ENCODE measurements around the gene EIF4G1. TPM values are rescaled to one million over a fixed set of nuclear protein-coding genes. Genes with fewer than 3 reads are reported as not detected.

Gene EIF4G1
- total and polyA plus RNA-seq, 10 of the 15 experiments (the other 5 are each of a cell fraction or from before 2014, with no cell fraction given): 5.7 to 462 (median 237) TPM

GRCh38 chr3:184314363-184314699, at the start of gene EIF4G1 (continued):
- TF ChIP-seq, protein P1, sequence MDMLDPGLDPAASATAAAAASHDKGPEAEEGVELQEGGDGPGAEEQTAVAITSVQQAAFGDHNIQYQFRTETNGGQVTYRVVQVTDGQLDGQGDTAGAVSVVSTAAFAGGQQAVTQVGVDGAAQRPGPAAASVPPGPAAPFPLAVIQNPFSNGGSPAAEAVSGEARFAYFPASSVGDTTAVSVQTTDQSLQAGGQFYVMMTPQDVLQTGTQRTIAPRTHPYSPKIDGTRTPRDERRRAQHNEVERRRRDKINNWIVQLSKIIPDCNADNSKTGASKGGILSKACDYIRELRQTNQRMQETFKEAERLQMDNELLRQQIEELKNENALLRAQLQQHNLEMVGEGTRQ (IDR thresholded peaks at IDR 0.05; ENCODE audit: borderline replicate concordance, low read depth, low read length): peak; percentile 98
- TF ChIP-seq STAT1 (conservative IDR thresholded peaks at IDR 0.05): no peak
- TF ChIP-seq BRCA1 (IDR thresholded peaks at IDR 0.05; ENCODE audit: low read depth, low read length): no peak
- TF ChIP-seq RB1 (IDR thresholded peaks at IDR 0.05; ENCODE audit: borderline replicate concordance): no peak
- no peak for TF ChIP-seq NR2F1 (conservative IDR thresholded peaks at IDR 0.05)
- no peak for TF ChIP-seq PML (IDR thresholded peaks at IDR 0.05; ENCODE audit: low read length)
- no peak for TF ChIP-seq FOXM1 (IDR thresholded peaks at IDR 0.05; ENCODE audit: low read depth, low read length)
- TF ChIP-seq RFX5 (IDR thresholded peaks at IDR 0.05; ENCODE audit: low read depth, low read length): no peak
- peak; percentile 60; the same call in 1 of the 2 replicates for TF ChIP-seq IKZF1 (conservative IDR thresholded peaks at IDR 0.05)
- TF ChIP-seq, protein P2, sequence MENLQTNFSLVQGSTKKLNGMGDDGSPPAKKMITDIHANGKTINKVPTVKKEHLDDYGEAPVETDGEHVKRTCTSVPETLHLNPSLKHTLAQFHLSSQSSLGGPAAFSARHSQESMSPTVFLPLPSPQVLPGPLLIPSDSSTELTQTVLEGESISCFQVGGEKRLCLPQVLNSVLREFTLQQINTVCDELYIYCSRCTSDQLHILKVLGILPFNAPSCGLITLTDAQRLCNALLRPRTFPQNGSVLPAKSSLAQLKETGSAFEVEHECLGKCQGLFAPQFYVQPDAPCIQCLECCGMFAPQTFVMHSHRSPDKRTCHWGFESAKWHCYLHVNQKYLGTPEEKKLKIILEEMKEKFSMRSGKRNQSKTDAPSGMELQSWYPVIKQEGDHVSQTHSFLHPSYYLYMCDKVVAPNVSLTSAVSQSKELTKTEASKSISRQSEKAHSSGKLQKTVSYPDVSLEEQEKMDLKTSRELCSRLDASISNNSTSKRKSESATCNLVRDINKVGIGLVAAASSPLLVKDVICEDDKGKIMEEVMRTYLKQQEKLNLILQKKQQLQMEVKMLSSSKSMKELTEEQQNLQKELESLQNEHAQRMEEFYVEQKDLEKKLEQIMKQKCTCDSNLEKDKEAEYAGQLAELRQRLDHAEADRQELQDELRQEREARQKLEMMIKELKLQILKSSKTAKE (IDR thresholded peaks at IDR 0.05; ENCODE audit: low read depth, poor library complexity, severe bottlenecking): no peak
- TF ChIP-seq RAD51 (IDR thresholded peaks at IDR 0.05): peak; percentile 97
- no peak for TF ChIP-seq FOXK2 (IDR thresholded peaks at IDR 0.05)
- peak; percentile 58 for TF ChIP-seq SP1 (IDR thresholded peaks at IDR 0.05; ENCODE audit: low read depth, low read length)
- TF ChIP-seq MTA2 (IDR thresholded peaks at IDR 0.05; ENCODE audit: low read depth): no peak
- peak; percentile 58; the same call in 1 of the 3 replicates for TF ChIP-seq POU2F2 (IDR thresholded peaks at IDR 0.05; ENCODE audit: borderline replicate concordance, low read depth, low read length)
- TF ChIP-seq ZNF274 (IDR thresholded peaks at IDR 0.05; ENCODE audit: insufficient read depth, insufficient read length): no peak
- no peak for TF ChIP-seq HDAC6 (IDR thresholded peaks at IDR 0.05; ENCODE audit: unreplicated experiment)
- peak; percentile 98 for TF ChIP-seq USF1 (IDR thresholded peaks at IDR 0.05; ENCODE audit: borderline replicate concordance, extremely low read length, insufficient read depth, low read depth, low read length)
- TF ChIP-seq E2F4 (IDR thresholded peaks at IDR 0.05; ENCODE audit: low read depth, low read length): no peak
- TF ChIP-seq NR2C1 (IDR thresholded peaks at IDR 0.05): no peak
- no peak for TF ChIP-seq SUZ12 (IDR thresholded peaks at IDR 0.05; ENCODE audit: unreplicated experiment)
- TF ChIP-seq STAT3 (IDR thresholded peaks at IDR 0.05; ENCODE audit: low read depth, low read length): no peak
- TF ChIP-seq ZNF592 (IDR thresholded peaks at IDR 0.05): no peak
- TF ChIP-seq TBL1XR1 (IDR thresholded peaks at IDR 0.05; ENCODE audit: low read depth, low read length): no peak
- TF ChIP-seq MEF2A (IDR thresholded peaks at IDR 0.05; ENCODE audit: insufficient read depth, low read depth, low read length): 0 out of 2 replicates have a peak, but pooled peaks have one; percentile 7
